HG02884 (cell line): ENCODE results near the gene SLC2A8.

Experiments used
- ATAC-seq: cut with Tn5 transposase; IDR thresholded peaks from one replicate; pipeline ENCODE4 v1.9.1; 2021; ENCODE audit warnings: mild to moderate bottlenecking, moderate library complexity; ENCODE audit not compliant: unreplicated experiment

Gene SLC2A8

DNA sequence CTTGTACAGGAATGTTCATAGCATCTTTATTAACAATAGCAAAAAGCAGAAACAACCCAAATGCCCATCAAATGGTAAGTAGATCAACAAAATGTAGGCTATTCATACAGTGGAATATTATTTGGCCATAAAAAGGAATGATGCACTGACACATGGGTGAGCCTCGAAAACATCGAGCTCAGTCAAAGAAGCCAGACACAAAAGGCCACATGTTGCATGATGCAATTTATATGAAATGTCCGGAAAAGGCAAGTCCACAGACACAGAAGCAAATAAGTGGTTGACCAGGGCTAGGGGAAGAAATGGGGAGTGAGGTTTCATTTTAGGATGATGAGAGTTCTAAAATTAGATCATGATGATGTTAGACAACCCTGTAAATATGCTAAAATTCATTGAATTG, 16.5 kb upstream of the SLC2A8 start:
- ATAC-seq = no peak

DNA sequence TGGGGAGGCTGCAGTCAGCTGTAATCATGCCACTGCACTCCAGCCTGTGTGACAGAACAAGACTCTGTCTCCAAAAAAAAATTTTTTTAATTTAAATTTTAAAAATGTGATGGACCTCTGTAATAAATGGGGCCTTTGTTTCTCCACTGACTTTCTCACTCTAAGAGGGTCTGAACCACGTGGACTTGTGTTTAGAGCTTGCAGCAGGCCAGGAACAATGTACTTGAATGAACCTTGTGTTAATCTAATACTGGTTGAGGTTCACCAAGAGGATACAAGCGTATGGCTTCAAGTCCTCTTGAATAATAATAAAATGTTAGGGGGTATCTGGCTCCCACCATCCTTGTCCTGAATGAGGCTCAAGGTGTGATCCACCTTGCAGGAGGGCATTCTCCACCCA, 14.4 kb upstream of the SLC2A8 start:
- no peak for ATAC-seq

DNA sequence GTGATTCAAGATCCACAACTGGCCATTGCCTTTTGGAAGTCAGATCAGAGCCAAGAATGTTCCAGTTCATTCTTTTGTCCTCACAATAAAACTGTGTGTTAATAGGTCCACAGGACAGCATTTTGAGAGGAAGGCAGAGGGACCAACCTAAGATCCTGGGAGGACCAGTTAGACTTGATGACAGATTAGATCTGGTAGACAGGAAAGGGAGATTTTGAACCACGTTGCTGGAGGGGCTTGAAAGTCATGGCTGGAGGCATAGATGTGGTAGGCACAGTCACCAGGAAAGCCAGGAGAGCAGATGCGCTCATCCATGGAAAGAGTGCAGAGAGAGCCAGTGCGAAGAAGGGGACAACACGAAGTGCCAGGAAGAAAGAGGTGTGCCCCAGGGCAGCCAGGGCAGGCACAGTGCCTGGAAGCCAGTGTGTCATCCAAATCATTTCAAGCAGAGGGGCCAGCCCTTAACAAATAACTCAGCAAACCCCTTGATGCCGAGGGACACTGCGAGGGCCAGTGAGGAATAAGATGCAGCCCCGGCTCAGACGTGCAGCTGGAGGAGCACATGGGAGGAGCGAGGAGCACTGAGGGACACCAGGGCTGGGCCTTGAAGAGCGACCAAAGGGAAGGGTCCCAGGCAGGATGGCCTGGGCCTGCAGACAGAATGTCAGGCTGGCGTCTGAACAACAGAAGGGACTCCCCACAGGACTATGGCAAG, 12.8 kb upstream of the SLC2A8 start:
- no peak for ATAC-seq

DNA sequence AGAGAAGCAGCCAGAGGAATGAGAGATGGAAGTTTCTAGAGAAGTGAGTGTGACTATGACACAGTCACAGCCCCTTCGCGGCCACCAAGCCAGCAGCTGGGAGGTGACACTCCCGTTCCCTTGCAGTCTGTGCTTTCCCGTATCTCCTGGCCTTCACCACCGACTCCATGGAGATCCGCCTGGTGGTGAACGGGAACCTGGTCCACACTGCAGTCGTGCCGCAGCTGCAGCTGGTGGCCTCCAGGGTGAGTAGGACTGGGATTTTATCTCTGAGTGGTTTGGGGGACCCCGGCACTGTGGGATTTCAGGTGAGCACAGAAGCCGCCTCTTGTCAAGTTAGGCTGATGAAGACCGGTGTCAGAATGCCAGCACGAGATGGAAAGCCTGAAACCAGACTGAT, 12.1 kb upstream of the SLC2A8 start:
- no peak for ATAC-seq

DNA sequence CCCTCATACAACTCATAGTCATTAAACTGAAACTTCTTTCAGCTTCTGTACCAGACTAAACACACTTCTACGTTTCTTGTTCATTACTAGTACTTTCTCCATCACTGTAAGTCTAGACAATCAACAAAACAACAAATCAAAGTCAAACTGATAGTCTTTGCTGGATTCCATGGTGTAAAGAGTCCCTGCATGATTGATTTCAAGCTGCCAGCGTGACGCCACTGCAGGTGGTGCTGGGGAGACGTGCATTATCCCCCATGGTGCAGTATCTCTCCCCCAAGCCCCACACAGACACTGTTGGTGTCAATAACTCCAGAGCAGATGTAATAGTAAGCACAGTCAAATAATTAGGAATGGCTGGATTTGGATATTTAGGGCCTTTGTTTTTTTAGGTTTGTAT, 10.7 kb upstream of the SLC2A8 start:
- ATAC-seq = no peak

DNA sequence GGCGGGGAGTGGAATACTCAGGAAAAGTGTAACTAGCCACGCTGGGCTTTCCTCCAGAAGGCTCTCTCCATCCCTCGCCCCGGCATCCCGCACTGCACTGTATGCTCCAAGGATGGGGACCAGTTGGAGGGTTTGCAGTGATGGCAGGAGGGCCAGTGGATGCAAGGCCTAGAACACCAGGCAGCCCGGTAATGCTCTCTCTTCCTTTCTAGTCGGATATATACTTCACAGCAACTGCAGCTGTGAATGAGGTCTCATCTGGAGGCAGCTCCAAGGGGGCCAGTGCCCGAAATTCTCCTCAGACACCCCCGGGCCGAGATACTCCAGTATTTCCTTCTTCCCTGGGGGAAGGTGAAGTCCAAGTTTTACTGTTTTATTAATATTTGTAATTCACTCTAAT, 10.0 kb upstream of the SLC2A8 start:
- no peak for ATAC-seq

DNA sequence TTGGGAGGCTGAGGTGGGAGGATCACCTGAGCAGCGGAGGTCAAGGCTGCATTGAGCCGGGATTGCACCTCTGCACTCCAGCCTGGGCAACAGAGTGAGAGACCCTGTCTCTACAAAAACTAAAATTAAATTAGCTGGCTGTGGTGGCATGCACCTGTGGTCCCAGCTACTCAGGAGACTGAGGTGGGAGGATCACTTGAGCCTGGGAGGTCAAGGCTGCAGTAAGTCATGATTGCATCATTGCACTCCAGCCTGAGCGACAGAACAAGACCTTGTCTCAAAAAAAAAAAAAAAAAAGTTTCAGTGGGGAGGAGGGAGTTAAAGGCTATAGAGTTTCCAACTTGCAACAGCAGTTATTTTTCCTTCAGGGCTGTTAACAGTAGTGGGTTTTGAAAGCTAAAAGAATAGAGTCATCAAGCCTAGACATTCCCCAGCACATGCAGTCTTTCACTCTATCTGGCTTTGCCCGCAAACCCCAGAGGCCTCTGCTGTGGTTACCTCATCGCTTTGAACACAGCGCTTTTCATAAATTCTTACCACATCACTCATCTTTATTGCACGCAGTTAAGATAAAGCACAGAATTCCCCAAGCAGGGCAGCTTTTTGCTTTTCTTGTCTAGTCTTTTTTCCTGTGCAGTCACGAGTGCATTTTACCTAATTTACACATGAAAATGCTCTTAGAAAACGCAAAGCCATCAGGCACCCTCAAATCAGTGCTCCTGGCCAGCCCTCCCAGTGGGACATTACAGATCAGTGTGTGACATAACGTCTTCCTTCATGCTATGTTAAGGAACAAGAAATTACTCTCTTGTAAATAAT, 8.7 kb upstream of the SLC2A8 start:
- ATAC-seq = peak; percentile 88

DNA sequence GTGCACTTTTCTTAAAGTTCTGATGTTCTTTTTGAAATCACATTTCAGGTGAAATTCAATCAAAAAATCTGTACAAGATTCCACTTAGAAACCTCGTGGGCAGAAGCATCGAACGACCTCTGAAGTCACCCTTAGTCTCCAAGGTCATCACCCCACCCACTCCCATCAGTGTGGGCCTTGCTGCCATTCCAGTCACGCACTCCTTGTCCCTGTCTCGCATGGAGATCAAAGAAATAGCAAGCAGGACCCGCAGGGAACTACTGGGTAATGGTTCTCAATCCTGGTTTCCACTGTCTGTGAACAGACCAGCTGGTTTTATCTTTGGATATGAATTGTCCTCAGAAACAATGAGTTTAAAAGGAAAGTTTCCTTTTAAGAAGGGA, 8.1 kb upstream of the SLC2A8 start:
- ATAC-seq = no peak

DNA sequence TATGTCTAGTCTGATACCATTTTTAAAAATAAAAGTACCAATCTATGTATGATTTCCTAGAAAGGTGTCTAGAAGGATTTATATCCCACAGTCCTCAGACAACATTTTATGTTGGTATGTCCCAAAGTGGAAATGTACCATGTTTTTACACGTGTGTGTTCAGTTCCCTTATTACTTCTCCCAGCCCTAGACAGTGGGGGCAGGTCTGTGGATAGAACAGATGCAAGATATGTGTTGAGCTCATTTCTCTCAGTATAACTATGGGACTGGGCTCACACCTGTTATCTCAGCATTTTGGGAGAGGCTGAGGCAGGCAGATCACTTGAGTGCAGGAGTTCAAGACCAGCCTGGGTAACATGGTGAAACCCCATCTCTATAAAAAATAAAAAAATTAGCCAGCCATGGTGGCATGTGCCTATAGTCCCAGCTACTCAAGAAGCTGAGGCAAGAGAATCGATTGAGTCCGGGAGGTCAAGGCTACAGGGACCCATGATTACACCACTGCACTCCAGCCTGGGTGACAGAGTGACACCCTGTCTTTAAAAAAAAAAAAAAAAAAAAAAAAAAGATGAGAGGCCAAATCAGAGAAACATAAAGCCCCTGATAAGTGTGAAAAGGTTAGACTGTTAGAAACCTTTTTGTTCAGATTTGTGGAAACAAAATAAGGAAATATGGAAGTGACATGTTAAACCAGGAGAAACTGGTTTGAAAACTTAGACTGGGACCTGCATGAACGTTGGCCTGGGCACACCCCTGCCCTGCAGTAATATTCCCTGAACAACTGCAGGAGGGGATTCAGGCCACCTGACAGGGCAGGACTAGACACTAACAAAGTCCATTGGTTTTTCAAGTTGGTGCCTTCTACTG, 7.4 kb upstream of the SLC2A8 start:
- ATAC-seq = no peak

DNA sequence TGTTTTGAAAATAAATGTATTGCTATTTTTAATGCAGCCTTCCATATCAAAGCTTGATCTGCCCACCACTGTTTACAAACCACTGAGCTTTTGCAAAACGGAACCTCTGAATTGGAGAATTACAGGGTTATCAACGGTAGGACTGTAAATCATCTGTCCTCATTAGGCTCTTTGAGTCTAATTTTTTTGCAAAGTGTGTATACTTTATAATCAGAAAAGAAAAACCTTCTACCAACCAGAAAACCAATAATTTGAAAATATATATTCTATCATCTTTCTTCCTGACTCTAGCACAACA, 6.8 kb upstream of the SLC2A8 start:
- ATAC-seq = no peak

DNA sequence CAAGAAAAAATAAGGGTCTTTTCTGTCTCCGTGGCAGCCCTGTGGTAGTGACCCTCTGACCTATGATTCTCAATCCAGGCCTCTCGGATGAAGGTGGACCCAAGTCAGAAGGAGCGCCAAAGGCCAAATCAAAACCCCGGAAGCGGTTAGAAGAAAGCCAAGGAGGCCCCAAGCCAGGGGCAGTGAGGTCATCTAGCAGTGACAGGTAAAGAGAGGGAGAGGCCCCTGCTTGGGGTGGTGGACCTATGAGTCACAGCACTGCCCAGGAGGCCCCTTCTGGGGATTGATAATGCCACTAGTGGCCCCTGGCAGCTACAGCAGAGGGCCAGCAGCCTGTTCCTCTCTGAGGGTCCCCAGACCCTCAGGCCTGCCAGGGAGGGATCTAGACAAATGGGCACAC, 6.4 kb upstream of the SLC2A8 start:
- no peak for ATAC-seq

DNA sequence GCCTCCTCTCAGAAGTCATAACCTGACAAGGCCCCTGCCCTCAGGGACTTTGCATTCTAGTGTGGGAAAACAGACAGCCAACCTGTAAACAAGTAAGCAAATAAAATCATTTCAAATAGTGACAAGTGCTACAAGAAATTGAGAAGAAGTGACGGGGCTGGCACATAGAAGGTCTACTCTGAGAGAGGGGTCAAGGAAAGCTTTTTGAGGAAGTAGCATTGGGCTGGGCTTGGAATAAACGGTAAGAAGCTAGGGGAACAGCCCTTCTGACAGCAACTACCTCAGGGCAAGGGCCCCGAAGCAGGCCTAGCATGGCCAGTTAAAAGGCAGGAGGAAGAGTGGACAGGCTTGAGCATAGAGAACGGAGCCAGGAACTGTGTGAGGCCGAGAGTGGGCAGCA, 4.8 kb upstream of the SLC2A8 start:
- ATAC-seq = no peak

DNA sequence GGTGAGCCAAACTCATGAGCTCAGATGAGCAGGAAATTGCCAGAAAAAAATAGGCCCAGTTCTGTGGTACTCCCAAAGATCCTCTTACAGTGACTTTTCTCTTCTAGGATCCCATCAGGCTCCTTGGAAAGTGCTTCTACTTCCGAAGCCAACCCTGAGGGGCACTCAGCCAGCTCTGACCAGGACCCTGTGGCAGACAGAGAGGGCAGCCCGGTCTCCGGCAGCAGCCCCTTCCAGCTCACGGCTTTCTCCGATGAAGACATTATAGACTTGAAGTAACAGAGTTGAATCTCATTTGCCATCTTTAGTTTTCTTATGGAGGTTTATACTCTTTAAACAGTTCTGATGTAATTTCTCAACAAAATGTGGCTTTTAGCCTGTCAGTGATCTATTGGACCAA, 4.0 kb upstream of the SLC2A8 start:
- ATAC-seq = no peak

DNA sequence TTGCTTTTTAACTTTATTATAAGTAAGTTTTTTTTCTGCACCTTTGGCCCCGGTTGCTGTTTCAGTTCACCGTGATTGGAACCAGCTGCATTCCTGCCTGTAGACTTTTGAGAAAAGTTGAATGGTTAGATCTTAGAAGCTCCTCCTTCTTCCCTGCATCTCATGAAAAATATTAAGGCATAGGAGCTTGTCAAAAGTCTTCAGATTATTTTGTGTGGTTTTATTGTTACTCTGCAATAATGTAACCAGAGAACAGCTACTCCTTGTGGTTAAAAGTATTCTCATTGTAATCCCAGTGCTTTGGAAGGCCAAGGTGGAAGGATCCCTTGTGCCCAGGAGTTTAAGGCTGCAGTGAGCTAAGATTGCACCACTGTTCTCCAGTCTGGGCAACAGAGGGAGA, 3.3 kb upstream of the SLC2A8 start:
- ATAC-seq = no peak

DNA sequence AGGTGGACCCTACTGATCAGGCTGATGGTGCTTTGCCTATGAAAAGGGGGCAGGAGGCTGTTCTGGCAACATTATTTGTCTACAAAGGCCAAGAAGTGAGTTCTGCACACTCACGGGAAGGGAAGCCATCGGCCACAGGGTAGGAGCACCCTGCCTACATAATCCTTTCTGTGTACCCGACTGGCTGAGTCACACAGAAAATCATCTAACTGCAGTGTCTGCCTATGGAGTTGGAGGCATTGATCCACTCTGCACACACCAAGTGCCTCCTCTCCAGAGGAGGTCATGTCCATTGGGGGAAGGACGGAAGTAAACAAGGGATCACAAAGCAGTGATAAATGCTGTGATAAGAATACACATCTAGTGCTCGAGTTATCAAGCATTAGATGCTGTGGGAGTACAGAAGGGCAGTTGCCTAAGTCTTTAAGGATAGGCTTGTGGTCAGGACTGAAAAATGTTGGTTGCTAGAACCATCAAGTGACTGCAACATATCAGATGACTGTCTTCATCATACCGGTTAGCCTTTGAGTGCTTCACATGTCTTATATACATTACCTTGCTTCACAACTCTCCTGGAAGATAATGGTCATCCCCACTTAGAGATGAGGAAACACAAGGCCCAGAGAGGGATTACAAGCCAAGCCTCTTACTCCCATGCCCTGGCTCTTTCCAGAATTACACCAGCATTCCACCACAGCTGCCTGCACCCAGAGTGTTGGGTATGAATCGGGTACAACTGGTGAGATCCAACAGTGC, 1.3 kb upstream of the SLC2A8 start:
- no peak for ATAC-seq

DNA sequence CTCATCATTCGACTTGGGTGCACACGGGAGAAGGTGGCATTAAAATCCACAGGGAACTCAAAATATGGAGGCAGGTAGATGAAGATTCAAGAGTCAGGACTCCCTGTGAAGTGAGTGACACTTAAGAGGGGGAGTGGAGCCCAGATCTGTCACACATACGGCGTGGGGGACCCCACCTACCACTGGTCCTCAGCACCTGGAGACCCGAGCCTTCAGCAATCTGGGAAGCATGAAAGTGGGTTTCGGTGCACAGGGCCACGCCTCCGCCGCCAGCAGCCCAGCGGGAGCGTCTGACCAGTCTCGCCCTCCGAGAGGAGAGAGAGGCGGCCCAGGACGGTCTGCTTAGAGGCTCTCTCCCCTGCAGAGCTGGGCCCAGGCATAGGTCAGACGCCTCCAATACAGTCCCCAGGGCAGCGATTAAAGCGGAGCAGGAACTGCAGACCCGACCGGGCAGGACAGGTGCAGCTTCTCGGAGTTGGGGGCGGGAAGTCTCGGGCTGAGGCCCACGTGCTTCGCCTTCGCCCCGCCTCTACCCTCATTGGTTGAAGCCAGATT, 639 bp upstream of the SLC2A8 start:
- ATAC-seq = no peak

DNA sequence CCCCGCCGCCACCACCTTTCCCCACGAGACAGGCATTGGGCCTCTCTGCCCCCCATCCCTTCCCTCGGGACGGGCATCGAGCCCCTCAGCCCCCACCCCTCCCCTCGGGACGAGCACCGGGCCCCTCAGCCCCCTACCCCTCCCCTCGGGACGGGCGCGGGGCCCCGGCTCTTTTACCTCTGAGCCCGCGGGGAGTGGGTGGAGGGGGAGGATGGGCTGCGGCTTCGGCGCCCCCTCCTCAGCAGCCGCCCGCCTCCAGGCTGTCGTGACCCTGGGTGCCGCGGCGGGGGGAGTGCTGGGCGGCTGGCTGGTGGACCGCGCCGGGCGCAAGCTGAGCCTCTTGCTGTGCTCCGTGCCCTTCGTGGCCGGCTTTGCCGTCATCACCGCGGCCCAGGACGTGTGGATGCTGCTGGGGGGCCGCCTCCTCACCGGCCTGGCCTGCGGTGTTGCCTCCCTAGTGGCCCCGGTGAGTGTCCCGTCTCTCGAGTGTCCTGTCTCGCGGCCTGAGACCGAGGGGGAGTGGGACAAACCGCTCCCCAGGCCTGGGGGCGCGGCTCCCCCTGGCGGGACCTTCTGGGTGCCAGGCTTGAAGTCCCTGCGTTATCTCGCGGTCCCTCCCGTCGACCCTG, 791 bp downstream of the SLC2A8 start:
- ATAC-seq = no peak

DNA sequence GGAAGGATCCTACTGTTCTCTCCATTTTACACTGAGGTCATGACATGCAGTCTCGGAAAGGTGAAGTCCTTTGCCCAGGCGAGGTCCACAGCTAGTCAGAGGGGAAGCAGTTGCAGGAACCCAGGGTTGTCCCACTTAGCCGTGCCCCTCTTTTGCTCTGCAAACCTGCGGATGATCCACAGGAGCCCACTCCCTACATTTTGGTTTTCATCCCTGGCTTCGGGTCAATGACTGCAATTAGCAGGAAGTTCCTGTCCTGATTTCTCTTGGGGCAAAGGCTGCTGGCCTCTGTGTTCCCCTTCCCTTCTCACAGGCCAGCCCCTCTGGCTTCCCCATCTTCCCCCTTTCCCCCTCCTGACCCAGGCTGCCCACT, 1.3 kb downstream of the SLC2A8 start:
- no peak for ATAC-seq

DNA sequence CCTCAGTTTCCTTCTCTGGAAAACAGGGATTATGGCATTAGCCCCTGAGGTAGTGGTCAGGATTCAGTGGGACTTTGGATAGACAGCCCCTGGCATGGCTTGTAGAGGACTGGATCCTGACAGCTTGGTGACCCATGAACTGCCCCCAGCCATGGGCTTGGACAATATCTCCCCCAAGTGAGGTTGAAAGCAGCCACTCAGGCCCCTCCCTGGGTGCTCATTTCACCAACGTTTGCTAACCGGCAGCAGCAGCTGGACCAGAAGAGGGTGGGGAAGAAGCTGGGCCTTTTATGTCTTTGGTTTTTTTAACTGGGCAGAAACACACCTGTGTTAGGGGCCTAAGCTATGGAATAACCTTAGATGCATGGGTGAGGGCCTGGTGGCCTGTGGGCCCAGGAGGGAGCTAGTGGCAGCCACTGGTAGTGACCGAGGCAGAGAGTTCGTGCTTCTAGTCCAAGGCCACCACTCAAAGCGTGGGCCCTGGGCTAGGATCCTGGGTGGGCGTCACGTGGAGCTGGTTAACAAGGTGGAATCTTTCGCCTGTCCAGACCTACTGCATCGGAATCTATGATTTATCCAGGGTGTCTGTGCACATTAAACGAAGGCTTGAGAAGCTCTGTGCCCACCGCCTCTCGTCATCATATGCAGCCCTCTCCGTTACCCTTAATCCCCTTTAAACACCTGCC, 1.9 kb downstream of the SLC2A8 start:
- ATAC-seq = no peak

DNA sequence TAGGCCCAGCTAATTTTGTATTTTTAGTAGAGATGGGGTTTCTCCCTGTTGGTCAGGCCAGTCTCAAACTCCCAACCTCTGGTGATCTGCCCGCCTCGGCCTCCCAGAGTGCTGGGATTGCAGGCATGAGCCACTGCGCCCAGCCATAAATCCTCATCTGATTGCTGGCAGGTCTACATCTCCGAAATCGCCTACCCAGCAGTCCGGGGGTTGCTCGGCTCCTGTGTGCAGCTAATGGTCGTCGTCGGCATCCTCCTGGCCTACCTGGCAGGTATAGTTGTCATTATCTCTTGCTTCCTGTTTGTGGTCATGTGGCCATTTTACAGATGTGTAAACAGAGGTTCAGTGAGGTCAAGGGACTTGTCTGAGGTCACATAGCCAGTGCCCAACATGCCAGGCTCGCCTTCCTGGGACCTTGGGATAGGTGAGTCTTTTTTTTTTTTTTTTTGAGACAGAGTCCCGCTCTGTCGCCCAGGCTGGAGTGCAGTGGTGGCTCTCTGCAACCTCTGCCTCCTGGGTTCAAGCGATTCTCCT, 2.8 kb downstream of the SLC2A8 start:
- no peak for ATAC-seq
